HEK293T (cell line): ENCODE data around the gene JAZF1.

Experiments
- BHLHE40 ChIP-seq: fragments of 450-650 bp; IDR thresholded peaks from 2 replicates; pipeline ENCODE4 v1.6.1; 2016; ENCODE audit warnings: mild to moderate bottlenecking, moderate library complexity, borderline replicate concordance
- CTBP1 ChIP-seq: fragments of 450-650 bp; IDR thresholded peaks from 2 replicates; pipeline ENCODE4 v1.6.1; 2016; ENCODE audit warnings: borderline replicate concordance
- ELF4 ChIP-seq: fragments of 450-650 bp; IDR thresholded peaks from 2 replicates; pipeline ENCODE4 v1.6.1; 2017; ENCODE audit warnings: antibody characterized with exemption
- FOXA1 ChIP-seq: fragments of 450-650 bp; IDR thresholded peaks from 2 replicates; pipeline ENCODE4 v1.6.1; 2016; ENCODE audit warnings: mild to moderate bottlenecking
- FOXK2 ChIP-seq: fragments of 450-650 bp; IDR thresholded peaks from 2 replicates; pipeline ENCODE4 v1.6.1; 2016; ENCODE audit warnings: mild to moderate bottlenecking
- FOXM1 ChIP-seq: fragments of 450-650 bp; IDR thresholded peaks from 2 replicates; pipeline ENCODE4 v1.6.1; 2017; ENCODE audit warnings: mild to moderate bottlenecking, borderline replicate concordance
- HDGF ChIP-seq: fragments of 450-650 bp; IDR thresholded peaks from 2 replicates; pipeline ENCODE4 v1.6.1; 2017; ENCODE audit warnings: antibody characterized with exemption, borderline replicate concordance
- LEF1 ChIP-seq: fragments of 450-650 bp; IDR thresholded peaks from 2 replicates; pipeline ENCODE4 v1.6.1; 2017; ENCODE audit warnings: mild to moderate bottlenecking, borderline replicate concordance
- PKNOX1 ChIP-seq: fragments of 450-650 bp; IDR thresholded peaks from 2 replicates; pipeline ENCODE4 v1.6.1; 2016
- SP1 ChIP-seq: fragments of 450-650 bp; IDR thresholded peaks from 2 replicates; pipeline ENCODE4 v1.6.1; 2017

GRCh38 chr7:27810186-27810585, 370.4 kb downstream of the JAZF1 start:
- TF ChIP-seq SP1 = no peak
- no peak for TF ChIP-seq FOXM1
- no peak for TF ChIP-seq FOXK2
- TF ChIP-seq CTBP1 = no peak
- TF ChIP-seq LEF1 = no peak
- no peak for TF ChIP-seq BHLHE40
- no peak for TF ChIP-seq ELF4
- no peak for TF ChIP-seq FOXA1
- TF ChIP-seq PKNOX1 = no peak
- no peak for TF ChIP-seq HDGF
